HepG2 (cell line): ENCODE data around the gene AAMP.

ENCODE experiments used
- ATF2 ChIP-seq: sonication (generic); formaldehyde crosslinking; IDR thresholded peaks from 2 replicates; pipeline ENCODE4 v1.4.0; 2020; ENCODE audit warnings: missing genetic modification reagents
- BCL3 ChIP-seq: sonication (generic); formaldehyde crosslinking; IDR thresholded peaks from 2 replicates; pipeline ENCODE4 v1.5.1; 2020; ENCODE audit warnings: mild to moderate bottlenecking, missing genetic modification reagents, moderate library complexity
- CHD4 ChIP-seq: fragments of 200-600 bp; sonication (generic); IDR thresholded peaks from 2 replicates; pipeline ENCODE4 v1.7.0; 2017; ENCODE audit warnings: mild to moderate bottlenecking, low read length, borderline replicate concordance
- CTCF ChIP-seq: sonication (generic); formaldehyde crosslinking; IDR thresholded peaks from 2 replicates; pipeline ENCODE4 v1.5.0; 2020; ENCODE audit warnings: mild to moderate bottlenecking, missing genetic modification reagents, moderate library complexity
- EED ChIP-seq: sonication (generic); formaldehyde crosslinking; IDR thresholded peaks from 2 replicates; pipeline ENCODE4 v1.5.0; 2020; ENCODE audit warnings: mild to moderate bottlenecking, missing genetic modification reagents
- PCBP1 ChIP-seq: fragments of 200-400 bp; formaldehyde crosslinking; IDR thresholded peaks from 2 replicates; pipeline ENCODE4 v1.6.1; 2017; ENCODE audit warnings: mild to moderate bottlenecking, low read depth, low read length, borderline replicate concordance
- RBM22 ChIP-seq: fragments of 200-400 bp; formaldehyde crosslinking; optimal IDR thresholded peaks from 2 replicates; pipeline ENCODE3; 2017; ENCODE audit warnings: mild to moderate bottlenecking, low read length, moderate library complexity
- ZNF777 ChIP-seq: sonication (generic); formaldehyde crosslinking; IDR thresholded peaks from 2 replicates; pipeline ENCODE4 v1.4.0; 2020; ENCODE audit warnings: missing genetic modification reagents
- ZNF780A ChIP-seq: sonication (generic); formaldehyde crosslinking; IDR thresholded peaks from 2 replicates; pipeline ENCODE4 v1.8.0; 2022; ENCODE audit warnings: mild to moderate bottlenecking, missing genetic modification reagents, moderate library complexity
- TF ChIP-seq, protein P1 (sequence below): IDR thresholded peaks from 2 replicates; pipeline ENCODE4 v1.6.1; 2016; ENCODE audit warnings: low read depth, control low read depth
- TF ChIP-seq, protein P2 (sequence below): sonication (generic); formaldehyde crosslinking; IDR thresholded peaks from 2 replicates; pipeline ENCODE4 v1.9.0; 2021; ENCODE audit warnings: missing genetic modification reagents, borderline replicate concordance

DNA sequence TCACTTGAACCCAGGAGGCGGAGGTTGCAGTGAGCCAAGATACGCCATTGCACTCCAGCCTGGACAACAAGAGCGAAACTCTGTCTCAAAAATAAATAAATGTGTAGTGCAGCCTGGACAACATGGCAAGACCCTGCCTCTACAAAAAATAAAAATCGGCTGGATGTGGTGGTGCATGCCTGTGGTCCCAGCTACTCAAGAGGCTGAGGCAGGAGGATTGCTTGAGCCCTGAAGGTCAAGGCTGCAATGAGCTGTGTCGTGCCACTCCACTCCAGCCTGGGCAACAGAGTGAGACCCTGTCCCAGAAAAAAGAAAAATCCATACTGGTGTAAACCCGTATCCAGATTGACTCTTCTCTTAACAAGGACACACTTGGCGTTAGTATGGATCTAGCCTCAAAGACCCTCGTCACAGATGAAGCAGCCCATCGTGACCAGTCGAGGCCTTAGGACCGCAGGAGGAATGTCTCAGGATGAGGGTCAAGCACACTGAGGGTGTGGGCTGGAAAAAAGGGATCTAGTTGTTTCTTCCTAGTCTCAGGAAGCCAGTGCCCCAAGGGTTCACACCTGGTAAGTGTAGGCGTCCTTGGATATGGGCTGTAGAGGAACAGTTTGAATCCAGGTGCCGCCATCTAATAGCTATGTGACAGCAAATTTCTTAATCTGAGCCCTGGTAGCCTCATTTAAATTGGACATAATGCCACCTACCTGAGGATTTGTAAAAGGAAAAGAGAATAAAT, 13.2 kb downstream of the AAMP start:
- TF ChIP-seq CHD4 = no peak
- no peak for TF ChIP-seq RBM22
- TF ChIP-seq, protein P1, sequence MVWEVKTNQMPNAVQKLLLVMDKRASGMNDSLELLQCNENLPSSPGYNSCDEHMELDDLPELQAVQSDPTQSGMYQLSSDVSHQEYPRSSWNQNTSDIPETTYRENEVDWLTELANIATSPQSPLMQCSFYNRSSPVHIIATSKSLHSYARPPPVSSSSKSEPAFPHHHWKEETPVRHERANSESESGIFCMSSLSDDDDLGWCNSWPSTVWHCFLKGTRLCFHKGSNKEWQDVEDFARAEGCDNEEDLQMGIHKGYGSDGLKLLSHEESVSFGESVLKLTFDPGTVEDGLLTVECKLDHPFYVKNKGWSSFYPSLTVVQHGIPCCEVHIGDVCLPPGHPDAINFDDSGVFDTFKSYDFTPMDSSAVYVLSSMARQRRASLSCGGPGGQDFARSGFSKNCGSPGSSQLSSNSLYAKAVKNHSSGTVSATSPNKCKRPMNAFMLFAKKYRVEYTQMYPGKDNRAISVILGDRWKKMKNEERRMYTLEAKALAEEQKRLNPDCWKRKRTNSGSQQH (CRISPR knock-in tag) = no peak
- no peak for TF ChIP-seq EED
- TF ChIP-seq BCL3 (CRISPR knock-in tag) = no peak
- no peak for TF ChIP-seq ATF2 (CRISPR knock-in tag)
- TF ChIP-seq ZNF777 (CRISPR knock-in tag) = no peak
- TF ChIP-seq PCBP1 = no peak
- TF ChIP-seq CTCF (CRISPR knock-in tag) = no peak
- no peak for TF ChIP-seq ZNF780A (CRISPR knock-in tag)
- TF ChIP-seq, protein P2, sequence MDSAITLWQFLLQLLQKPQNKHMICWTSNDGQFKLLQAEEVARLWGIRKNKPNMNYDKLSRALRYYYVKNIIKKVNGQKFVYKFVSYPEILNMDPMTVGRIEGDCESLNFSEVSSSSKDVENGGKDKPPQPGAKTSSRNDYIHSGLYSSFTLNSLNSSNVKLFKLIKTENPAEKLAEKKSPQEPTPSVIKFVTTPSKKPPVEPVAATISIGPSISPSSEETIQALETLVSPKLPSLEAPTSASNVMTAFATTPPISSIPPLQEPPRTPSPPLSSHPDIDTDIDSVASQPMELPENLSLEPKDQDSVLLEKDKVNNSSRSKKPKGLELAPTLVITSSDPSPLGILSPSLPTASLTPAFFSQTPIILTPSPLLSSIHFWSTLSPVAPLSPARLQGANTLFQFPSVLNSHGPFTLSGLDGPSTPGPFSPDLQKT (CRISPR knock-in tag) = no peak
